Activated naive CD4-positive, alpha-beta T cell treated with anti-CD3 and anti-CD28 coated beads, Interleukin-2, amount 10 ng/mL, durations not matched to agents 5 hours and 36 hours (primary cell): ENCODE measurements around the gene KDM5A. TPM values are rescaled to one million over a fixed set of nuclear protein-coding genes. Genes with fewer than 3 reads are reported as not detected.

Experiments used
- total RNA-seq, 2 experiments: library from RNA; stranded (reverse); gene quantifications; one replicate each; pipeline ENCODE4 v1.2.3, GENCODE V29; 2021

The KDM5A gene
- total RNA-seq = 10 to 100 TPM; 83.2 to 99.6 TPM

GRCh38 chr12:389142-390096 lies at the start of gene KDM5A:
Gene KDM5A, minus strand, starts transcription at chr12:389320. Its CDS starts 229 bp downstream, at chr12:389091.

GRCh38 chr12:401235-402028 lies 12.3 kb upstream of the KDM5A start, which contains the start of gene CCDC77:
Gene CCDC77, plus strand, starts transcription at chr12:401644. Its CDS starts 7,740 bp downstream, at chr12:409384.

GRCh38 chr12:262817-263216 lies 126.3 kb downstream of the KDM5A start, which contains the start of gene SLC6A13:
Gene SLC6A13, minus strand, starts transcription at chr12:262836. Its CDS starts 2,784 bp downstream, at chr12:260052.

Other genes starting within 250 kb of the KDM5A start
- gene SLC6A12, start 175.2 kb downstream of the KDM5A start, total RNA-seq = not detected
- not detected for gene SLC6A13, start 126.5 kb downstream of the KDM5A start, total RNA-seq
- gene CCDC77, start 12.3 kb upstream of the KDM5A start, total RNA-seq = 10 to 100 TPM; 11.4 to 12.7 TPM
- gene B4GALNT3, start 70.6 kb upstream of the KDM5A start, total RNA-seq = under 1 TPM; 0.66 to 0.87 TPM